ENCODE results near the gene RNF208. TPM values are rescaled to one million over a fixed set of nuclear protein-coding genes. Genes with fewer than 3 reads are reported as not detected.
A peak's percentile ranks its signal among the peaks of the same experiment; 100 is the strongest.

RNF208 gene
- total and polyA plus RNA-seq, 12 donors = 1.1 to 90.5 (median 12.1) TPM

DNA sequence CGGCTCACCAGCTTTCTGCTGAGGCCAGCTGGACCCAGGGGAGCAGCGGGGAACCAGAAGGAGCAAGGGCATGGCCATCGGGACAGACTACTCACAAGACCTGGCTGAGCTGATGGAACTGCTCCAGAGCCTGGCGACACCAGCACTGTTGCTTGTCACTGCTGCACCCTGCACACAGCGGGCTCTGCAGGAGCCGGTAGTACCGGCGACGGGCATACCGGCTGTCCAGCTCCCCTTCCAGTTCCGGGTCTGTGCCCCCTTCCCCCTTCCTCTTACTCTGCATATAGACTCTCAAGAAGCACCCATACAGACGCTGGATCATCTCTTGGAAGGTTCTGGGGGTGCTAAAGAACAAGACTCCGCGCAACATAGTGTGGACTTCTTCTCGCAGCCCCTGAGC, 34.7 kb downstream of the RNF208 start:
- peaks cover 0 to 56% of the 10 kb centered on the region in 2 donors for H3K36me3 ChIP-seq (replicated peaks in 1 of 2)
- intact Hi-C loops (cut with DNase I) = no loop called here
- H3K9me3 ChIP-seq (replicated peaks in 1 of 3) = no peaks in the 10 kb centered on the region
- WGBS, 4 donors = 74 to 85% (median 78%) methylated on average over 10 to 15 of the region's 15 CpGs
- DNase-seq = no peak
- peak overlapping the region in 3 of 4 donors; percentile 70 to 82 (median 82) for H3K4me3 ChIP-seq
- no peak for TF ChIP-seq POLR2A (IDR thresholded peaks at IDR 0.05)
- TF ChIP-seq, protein P1, sequence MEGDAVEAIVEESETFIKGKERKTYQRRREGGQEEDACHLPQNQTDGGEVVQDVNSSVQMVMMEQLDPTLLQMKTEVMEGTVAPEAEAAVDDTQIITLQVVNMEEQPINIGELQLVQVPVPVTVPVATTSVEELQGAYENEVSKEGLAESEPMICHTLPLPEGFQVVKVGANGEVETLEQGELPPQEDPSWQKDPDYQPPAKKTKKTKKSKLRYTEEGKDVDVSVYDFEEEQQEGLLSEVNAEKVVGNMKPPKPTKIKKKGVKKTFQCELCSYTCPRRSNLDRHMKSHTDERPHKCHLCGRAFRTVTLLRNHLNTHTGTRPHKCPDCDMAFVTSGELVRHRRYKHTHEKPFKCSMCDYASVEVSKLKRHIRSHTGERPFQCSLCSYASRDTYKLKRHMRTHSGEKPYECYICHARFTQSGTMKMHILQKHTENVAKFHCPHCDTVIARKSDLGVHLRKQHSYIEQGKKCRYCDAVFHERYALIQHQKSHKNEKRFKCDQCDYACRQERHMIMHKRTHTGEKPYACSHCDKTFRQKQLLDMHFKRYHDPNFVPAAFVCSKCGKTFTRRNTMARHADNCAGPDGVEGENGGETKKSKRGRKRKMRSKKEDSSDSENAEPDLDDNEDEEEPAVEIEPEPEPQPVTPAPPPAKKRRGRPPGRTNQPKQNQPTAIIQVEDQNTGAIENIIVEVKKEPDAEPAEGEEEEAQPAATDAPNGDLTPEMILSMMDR (IDR thresholded peaks at IDR 0.05) = no peak
- H3K27me3 ChIP-seq = no peaks in the 10 kb centered on the region
- peaks cover 20 to 32% of the 10 kb centered on the region in 2 donors for H3K4me1 ChIP-seq (replicated peaks in 1 of 2)
- no peak overlapping the region for H3K27ac ChIP-seq

DNA sequence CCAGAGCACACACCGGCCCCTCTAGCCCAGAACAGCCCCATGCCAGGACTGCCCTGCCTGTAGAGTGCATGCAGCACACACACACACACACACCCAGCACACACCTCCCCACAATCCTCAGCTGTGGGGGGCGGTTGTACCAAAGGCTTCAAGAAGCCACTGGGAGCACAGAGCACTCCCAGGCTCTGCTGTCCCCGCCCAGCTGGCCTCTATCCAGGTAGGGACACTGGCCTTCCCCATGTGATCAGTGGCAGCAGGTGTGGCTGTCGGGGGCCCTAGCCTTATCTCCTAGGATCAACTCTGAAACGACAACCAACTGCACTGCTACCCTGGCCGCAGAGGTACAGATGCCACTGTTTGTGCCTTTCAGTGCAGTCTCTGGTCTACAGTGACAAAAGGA, 35.7 kb downstream of the RNF208 start:
- Histone ChIP-seq H3K9me3 (replicated peaks in 1 of 3) (no peaks in the 10 kb centered on the region), H3K27ac (no peak overlapping the region), H3K4me3 (no peak overlapping the region), H3K4me1 (replicated peaks in 1 of 2) (peaks cover 20 to 32% of the 10 kb centered on the region in 2 donors), H3K36me3 (replicated peaks in 1 of 2) (peaks cover 0 to 58% of the 10 kb centered on the region in 2 donors), H3K27me3 (no peaks in the 10 kb centered on the region)
- WGBS, 4 donors = 61 to 75% (median 70%) methylated on average over 4 to 6 of the region's 6 CpGs; no CpG with 5 or more reads in 1 of the 4 donors
- intact Hi-C loops (cut with DNase I) = no loop called here
- TF ChIP-seq, protein P1 (IDR thresholded peaks at IDR 0.05) = no peak
- TF ChIP-seq POLR2A (IDR thresholded peaks at IDR 0.05) = no peak
- DNase-seq = no peak

DNA sequence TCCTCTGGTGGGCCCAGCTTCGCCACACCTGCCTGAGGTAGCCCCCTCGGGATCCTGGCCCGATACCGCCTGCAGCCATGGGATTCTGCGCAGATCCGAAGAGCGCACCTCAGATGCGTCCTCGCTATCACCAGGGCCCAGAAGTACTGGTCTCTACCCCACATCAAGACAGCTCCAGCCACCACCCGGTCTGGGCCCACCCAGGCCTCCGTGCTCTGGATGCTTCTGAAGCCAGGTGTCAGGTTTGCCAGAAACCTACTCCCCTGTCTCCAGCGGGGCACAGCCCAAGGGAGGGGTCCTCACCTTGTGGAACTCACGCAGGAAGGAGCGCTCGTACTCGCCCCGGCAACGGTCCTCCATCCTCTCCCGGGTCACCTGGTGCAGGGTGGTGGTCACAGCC, 36.1 kb downstream of the RNF208 start:
- peaks cover 0 to 59% of the 10 kb centered on the region in 2 donors for H3K36me3 ChIP-seq (replicated peaks in 1 of 2)
- 90 to 95% (median 92%) methylated on average over 2 to 19 of the region's 19 CpGs for WGBS, 4 donors
- no peak overlapping the region for H3K4me3 ChIP-seq
- intact Hi-C loops (cut with DNase I) = no loop called here
- H3K27me3 ChIP-seq = no peaks in the 10 kb centered on the region
- peaks cover 20 to 32% of the 10 kb centered on the region in 2 donors for H3K4me1 ChIP-seq (replicated peaks in 1 of 2)
- H3K27ac ChIP-seq = no peak overlapping the region
- TF ChIP-seq, protein P1 (IDR thresholded peaks at IDR 0.05) = no peak
- TF ChIP-seq POLR2A (IDR thresholded peaks at IDR 0.05) = no peak
- H3K9me3 ChIP-seq (replicated peaks in 1 of 3) = no peaks in the 10 kb centered on the region
- DNase-seq = no peak

DNA sequence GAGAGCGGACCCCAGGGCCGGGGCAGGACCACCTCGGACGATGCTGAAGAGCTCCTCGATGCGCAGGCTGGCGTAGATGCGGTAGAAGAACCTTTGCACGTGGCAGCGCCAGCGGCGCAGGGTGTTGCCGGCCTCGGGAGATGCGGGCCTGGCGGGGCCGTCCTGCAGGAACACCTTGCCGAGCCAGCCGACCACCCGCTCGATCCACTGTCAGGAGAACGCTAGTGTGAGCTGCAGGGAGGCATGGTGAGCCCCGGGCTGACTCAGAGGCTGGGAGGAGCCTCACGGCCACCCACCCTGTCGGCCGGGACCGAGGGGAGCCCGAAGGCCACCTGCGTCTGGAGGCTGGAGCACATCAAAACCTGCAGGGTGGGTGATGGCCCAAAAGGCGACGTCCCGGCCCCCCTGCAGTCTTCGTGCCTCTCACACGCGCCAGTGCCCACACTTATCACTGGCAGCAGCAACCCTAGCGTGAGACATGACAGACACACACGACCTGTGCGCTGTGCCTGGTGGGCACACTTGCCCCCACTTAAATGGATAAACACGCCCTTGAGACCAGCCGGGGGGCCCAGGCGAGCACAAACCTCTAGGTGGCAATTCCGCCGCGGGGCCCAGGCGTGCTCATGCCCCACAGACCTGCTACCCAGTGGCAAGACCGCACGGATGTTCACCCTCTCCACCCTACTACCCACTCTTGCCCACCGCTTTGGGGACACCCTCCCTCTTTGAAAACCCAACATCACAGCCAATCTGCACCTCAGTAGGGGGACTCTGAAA, 37.0 kb downstream of the RNF208 start:
- peaks cover 19 to 29% of the 10 kb centered on the region in 2 donors for H3K4me1 ChIP-seq (replicated peaks in 1 of 2)
- H3K4me3 ChIP-seq = no peak overlapping the region
- intact Hi-C loops (cut with DNase I) = no loop called here
- no peaks in the 10 kb centered on the region for H3K9me3 ChIP-seq (replicated peaks in 1 of 3)
- H3K27me3 ChIP-seq = no peaks in the 10 kb centered on the region
- 87 to 95% (median 91%) methylated on average over 7 to 48 of the region's 48 CpGs for WGBS, 4 donors
- no peak for TF ChIP-seq POLR2A (IDR thresholded peaks at IDR 0.05)
- peaks cover 0 to 59% of the 10 kb centered on the region in 2 donors for H3K36me3 ChIP-seq (replicated peaks in 1 of 2)
- no peak overlapping the region for H3K27ac ChIP-seq
- DNase-seq = no peak

Measured in adrenal gland (tissue), 12 donors.